Testis (tissue), 2 donors: ENCODE data around the gene MRM3.

ENCODE experiments used
- POLR2A ChIP-seq: fragments of 450-650 bp; IDR thresholded peaks from one replicate; pipeline ENCODE4 v1.6.1; 2017; ENCODE audit warnings: antibody characterized with exemption, mild to moderate bottlenecking, moderate library complexity
- TF ChIP-seq, protein P1 (sequence below), 3 experiments: fragments of 450-650 bp in 2 of 3; fragments of 200-600 bp in 1 of 3; sonication (generic) in 1 of 3; IDR thresholded peaks; one replicate each; pipeline ENCODE4 v1.5.1; 2016 to 2019; ENCODE audit warnings: antibody characterized with exemption in 3 of 3, mild to moderate bottlenecking in 2 of 3, moderate library complexity in 1 of 3

DNA sequence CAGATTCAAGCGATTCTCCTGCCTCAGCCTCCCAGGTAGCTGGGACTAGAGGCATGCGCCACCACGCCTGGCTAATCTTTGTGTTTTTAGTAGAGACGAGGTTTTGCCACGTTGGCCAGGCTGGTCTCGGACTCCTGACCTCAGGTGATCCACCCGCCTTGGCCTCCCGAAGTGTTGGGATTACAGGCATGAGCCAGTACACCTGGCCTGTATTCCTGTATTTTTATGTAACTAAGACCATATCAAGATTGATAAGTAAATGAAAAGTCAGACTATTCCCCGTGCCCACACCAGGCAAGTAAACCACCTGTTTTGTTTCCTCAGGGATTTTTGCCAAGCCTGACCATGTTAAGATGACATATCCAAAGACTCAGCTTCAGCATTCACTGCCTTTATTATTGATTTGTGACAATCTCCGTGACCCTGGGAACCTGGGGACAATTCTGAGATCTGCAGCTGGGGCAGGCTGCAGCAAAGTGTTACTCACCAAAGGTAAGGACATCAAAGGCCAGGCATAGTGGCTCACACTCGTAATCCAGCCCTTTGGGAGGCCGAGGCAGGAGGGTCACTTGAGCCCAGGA is 5.6 kb downstream of the MRM3 start:
- TF ChIP-seq, protein P1, sequence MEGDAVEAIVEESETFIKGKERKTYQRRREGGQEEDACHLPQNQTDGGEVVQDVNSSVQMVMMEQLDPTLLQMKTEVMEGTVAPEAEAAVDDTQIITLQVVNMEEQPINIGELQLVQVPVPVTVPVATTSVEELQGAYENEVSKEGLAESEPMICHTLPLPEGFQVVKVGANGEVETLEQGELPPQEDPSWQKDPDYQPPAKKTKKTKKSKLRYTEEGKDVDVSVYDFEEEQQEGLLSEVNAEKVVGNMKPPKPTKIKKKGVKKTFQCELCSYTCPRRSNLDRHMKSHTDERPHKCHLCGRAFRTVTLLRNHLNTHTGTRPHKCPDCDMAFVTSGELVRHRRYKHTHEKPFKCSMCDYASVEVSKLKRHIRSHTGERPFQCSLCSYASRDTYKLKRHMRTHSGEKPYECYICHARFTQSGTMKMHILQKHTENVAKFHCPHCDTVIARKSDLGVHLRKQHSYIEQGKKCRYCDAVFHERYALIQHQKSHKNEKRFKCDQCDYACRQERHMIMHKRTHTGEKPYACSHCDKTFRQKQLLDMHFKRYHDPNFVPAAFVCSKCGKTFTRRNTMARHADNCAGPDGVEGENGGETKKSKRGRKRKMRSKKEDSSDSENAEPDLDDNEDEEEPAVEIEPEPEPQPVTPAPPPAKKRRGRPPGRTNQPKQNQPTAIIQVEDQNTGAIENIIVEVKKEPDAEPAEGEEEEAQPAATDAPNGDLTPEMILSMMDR (IDR thresholded peaks at IDR 0.05) = no peak
- no peak for TF ChIP-seq POLR2A
